Activated CD4-positive, alpha-beta T cell treated with anti-CD3 and anti-CD28 coated beads for 24 hours (primary cell): ENCODE data around the gene OR13C2.
"Not testable (repeated sequence)": the region's sequence is repeated elsewhere in the genome, so short reads cannot be mapped to it uniquely, and the experiment has no call there.

Experiments used
- DNase-seq, 2 donors: peaks; one replicate each; pipeline ENCODE4 v3.0.0-alpha.2; 2020; ENCODE audit warnings: low read depth in 2 of 2

OR13C2 gene, protein sequence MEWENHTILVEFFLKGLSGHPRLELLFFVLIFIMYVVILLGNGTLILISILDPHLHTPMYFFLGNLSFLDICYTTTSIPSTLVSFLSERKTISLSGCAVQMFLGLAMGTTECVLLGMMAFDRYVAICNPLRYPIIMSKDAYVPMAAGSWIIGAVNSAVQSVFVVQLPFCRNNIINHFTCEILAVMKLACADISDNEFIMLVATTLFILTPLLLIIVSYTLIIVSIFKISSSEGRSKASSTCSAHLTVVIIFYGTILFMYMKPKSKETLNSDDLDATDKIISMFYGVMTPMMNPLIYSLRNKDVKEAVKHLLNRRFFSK

DNA sequence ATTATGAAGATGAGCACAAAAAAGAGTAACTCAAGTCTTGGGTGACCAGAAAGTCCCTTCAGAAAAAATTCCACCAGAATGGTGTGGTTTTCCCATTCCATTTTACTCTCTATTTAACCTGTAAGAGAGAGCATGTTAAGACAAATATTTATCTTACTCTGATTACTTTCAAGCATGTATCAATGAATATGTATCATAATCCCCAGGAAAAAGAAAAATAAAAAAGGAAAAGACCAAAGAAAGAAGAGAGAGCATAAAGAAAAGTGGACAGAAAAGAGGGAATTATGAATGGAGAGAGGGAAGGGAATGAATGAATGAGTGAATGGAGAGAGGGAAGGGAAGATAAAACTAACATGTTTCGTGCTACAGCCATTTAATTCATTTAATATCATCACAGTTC is at the start of gene OR13C2:
OR13C2 (minus strand) TSS at position 101 of the 400 bp plus-strand sequence; CDS start at position 101, 0 bp downstream.
- not testable (repeated sequence) for DNase-seq

DNA sequence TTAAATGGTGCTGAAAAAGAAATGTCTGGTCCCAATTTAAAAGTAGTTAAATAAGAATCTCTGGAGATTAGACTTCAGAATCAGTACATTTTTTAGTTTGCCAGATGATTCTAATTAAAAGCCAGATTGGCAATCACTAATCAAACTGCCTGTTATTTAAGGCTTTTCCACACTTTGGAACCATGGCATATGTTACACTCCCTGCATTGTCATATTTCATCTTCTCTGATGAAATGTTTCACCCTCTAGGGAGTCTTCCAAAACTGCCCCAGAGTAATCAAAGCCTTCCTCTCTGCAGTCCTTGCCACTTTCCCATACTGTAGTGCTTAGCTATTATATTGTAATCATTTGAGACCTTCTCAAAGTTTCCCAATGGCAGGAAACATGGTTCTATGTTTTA is 30.0 kb upstream of the OR13C2 start:
- no peak for DNase-seq

GRCh38 chr9:104633976-104634520 is 28.6 kb upstream of the OR13C2 start:
- DNase-seq = no peak

DNA sequence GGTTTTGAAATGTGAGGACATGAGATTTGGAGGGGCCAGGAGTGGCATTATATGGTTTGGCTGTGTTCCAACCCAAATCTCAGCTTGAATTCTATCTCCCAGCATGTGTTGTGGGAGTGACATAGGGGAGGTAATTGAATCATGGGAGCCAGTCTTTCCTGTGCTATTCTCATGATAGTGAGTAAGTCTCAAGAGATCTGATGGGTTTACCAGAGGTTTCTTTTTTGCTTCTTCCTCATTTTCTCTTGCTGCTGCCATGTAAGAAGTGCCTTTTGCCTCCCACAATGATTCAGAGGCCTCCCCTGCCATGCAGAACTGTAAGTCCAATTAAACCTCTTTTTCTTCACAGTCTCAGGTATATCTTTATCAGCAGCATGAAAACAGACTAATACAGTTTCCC is 20.5 kb upstream of the OR13C2 start:
- not testable (repeated sequence) for DNase-seq

DNA sequence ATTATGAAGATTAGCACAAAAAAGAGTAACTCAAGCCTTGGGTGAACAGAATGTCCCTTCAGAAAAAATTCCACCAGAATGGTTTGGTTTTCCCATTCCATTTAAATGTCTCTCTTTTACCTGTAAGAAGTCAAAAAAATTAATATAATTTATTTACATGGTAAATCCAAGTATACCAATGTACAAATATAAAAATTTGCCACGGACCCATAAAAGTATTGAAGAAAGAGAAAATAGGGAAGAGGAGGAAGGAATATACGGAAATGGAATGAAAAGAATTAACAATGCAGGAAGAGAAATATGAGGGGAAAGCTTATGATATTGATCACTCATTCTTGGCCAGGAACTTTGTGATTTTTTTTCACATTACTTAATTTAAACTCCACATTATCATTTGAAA is 12.7 kb upstream of the OR13C2 start, which contains the start of gene OR13C9:
OR13C9 (minus strand) TSS at position 101 of the 400 bp plus-strand sequence; CDS start at position 101, 0 bp downstream.
- DNase-seq = no peak

DNA sequence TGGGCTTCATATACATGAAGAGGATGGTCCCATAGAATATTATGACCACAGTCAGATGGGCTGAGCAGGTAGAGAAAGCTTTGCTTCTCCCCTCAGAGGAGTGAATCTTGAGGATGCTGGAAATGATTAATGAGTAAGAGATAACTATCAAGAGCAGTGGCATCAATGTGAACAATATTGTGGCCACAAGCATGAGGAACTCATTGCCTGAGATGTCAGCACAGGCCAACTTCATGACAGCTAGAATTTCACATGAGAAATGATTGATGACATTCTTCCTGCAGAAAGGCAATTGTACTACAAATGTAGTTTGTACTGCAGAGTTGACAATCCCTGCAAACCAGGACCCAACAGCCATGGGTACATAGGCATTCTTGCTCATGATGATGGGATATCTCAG is 12.0 kb upstream of the OR13C2 start:
- no peak for DNase-seq

GRCh38 chr9:104611213-104611612 is 5.8 kb upstream of the OR13C2 start:
- no peak for DNase-seq

DNA sequence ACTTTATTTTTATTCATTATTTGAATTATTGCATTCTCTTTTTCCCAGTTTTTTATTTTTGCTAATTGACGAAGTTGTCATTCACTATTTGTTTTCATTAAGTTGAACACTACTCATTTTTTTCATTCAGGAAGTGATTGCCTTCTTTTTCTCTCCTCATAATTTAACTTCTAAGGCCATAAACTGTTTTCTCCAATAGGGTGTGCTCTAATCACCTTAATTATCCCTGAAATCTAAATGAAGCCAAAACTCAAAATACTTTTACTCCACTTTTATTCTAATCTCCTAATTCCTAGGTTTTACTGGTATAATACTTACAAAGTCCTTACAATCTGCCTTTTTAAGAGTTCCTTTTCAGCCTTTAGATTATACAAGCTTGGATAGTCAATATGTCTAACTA is 2.9 kb upstream of the OR13C2 start:
- DNase-seq = no peak

- no peak for DNase-seq
These were observed 725 bp upstream of the OR13C2 start for GRCh38 chr9:104606152-104606551.

GRCh38 chr9:104604801-104605200 is 626 bp downstream of the OR13C2 start:
- DNase-seq = no peak

DNA sequence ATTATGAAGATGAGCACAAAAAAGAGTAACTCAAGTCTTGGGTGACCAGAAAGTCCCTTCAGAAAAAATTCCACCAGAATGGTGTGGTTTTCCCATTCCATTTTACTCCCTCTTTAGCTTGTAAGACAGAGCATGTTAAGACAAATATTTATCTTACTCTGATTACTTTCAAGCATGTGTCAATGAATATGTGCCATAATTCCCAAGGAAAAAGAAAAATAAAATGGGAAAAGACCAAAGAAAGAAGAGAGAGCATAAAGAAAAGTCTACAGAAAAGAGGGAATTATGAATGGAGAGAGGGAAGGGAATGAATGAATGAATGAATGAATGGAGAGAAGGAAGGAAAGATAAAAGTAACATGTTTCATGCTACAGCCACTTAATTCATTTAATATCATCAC is 6.1 kb downstream of the OR13C2 start, which contains the start of gene OR13C5:
OR13C5 (minus strand) TSS at position 101 of the 400 bp plus-strand sequence; CDS start at position 101, 0 bp downstream.
- DNase-seq = not testable (repeated sequence)

- DNase-seq = not testable (repeated sequence)
These were observed 6.7 kb downstream of the OR13C2 start for GRCh38 chr9:104598749-104599148.

DNA sequence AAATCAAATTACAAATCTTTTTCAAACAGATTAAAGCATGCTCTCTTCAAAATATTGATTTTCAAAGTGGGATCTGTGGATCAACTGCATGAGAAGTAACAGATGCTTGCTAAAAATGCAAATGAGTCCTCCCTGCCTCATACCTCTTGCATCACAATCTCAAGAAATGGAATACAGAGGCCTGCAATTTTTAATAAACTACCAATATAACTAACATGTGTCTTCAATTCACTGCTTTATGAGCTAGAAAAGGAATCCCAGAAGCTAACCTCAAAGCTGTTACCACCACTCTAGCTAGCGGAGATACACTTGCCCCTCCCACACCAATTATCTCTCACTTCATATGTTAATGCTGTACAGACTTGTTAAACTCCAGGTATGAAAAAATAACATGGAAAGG is 15.8 kb downstream of the OR13C2 start:
- no peak for DNase-seq

DNA sequence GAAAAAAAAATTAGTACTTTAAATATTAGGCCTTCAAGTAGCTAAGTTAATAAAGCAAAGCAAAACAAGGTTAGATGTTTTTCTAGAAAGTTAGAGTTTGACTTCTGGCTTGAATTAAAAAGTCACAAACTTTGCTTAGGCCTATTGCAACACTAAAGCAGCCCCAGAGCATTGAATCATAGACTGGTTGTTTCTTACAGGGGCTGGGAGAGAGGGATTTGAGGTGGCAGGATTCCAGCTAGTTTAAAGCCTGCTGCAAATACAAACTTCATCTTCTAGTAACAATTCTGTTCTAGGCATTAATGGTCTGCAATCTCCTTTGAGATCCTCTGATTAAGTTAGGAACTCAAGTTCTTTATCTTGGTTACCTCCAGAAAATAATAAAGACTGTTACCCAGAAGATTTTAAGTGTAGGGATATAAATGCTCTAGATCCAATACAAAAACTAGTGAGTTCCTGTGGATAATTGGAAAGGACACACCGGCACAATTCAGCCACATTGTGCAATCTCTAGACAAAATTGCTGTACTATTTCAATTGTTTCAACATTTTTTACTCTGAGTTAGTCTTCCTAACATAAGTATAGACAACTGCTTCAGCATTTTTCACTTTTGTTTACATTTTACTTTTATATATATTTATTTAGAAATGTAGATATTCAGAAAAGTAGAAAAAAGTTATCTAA is 18.8 kb downstream of the OR13C2 start:
- DNase-seq = no peak

DNA sequence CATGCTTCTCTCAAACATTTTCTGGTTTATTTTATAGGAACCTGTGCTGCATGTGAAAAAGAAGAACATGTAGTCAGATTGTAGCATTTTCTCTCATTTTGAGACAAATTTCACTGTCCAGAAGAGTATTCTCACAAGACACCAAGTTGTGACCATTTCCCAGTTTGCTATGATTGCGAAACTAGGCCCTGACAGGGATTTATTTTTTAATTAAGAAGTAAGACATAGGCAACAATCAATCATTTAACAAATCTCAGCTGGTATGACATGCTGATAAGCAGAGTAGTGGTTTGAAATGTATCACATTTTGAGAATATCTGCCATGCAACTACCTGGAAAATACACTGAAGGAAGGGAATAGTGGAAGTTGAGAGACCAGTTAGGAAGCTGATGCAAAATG is 24.9 kb downstream of the OR13C2 start:
- no peak for DNase-seq

- DNase-seq = no peak
These were observed 28.2 kb downstream of the OR13C2 start for GRCh38 chr9:104577263-104577662.

DNA sequence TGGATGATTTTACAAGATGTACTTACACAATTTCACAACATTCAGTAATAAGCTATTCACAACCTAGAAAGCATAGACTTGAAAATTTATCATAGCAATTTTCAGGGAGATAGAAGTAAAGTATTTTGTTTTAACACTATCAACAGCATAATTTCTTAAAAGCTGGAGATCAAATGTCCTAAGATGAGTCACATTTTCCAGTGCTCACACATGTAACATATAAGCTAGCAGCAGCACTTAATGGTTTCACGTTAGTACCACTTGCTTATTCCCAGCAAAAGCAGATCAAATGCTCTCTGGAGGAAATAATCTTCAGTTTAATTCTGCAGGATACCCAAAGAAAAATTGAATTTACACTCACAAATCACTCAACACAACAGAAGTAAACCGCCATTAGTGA is 30.0 kb downstream of the OR13C2 start:
- no peak for DNase-seq

- DNase-seq = no peak
These were observed 32.8 kb downstream of the OR13C2 start for GRCh38 chr9:104572612-104573011.

DNA sequence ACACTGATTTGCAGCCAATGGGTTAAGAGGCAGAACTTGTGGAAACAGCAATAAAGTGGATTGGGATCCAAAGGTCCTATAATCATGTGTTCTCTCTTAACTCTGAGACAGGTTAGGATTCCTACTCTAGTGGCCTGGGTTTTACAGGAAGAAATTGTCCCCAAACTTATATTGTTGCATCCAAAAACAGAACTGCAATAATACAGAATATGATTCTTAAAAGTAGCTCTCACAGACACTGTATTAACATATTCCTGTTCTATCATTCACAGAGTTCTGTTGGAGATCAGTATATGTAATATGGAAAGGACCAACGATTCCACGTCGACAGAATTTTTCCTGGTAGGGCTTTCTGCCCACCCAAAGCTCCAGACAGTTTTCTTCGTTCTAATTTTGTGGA is 36.6 kb downstream of the OR13C2 start, which contains the start of gene OR13C8:
OR13C8 (plus strand) TSS at position 301 of the 400 bp plus-strand sequence; CDS start at position 301, 0 bp downstream.
- no peak for DNase-seq

DNA sequence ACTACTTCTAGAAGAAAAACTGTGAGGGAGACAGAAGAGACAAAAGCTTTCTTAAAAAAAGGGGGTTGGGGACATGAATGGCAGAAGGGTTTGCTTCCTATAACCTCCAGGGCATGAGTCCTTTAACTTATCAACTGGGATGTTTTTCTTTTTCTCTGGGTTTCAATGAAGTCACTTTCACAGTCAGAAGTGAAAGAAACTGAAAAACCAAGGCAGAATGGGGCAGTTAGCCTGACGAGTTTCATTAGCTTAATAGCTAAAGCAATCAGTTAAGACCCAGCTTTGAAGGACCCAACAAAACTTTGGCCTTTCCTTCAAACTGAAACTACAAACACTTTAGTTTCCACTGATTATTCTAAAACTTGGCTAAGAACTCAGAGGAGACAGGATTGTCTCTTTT is 41.1 kb downstream of the OR13C2 start:
- DNase-seq = no peak

GRCh38 chr9:104556830-104557634 is 48.4 kb downstream of the OR13C2 start:
- no peak for DNase-seq

GRCh38 chr9:104555521-104555920 is 49.9 kb downstream of the OR13C2 start:
- DNase-seq = no peak
